Endothelial cell (in vitro differentiated cells): ENCODE measurements around the gene MMP24. TPM values are rescaled to one million over a fixed set of nuclear protein-coding genes. Genes with fewer than 3 reads are reported as not detected.
"Not testable (repeated sequence)": the region's sequence is repeated elsewhere in the genome, so short reads cannot be mapped to it uniquely, and the experiment has no call there.

Experiments
- DNase-seq: peaks from one replicate; pipeline ENCODE4 v3.0.0; 2021; ENCODE audit warnings: low spot score
- H3K27ac Mint-ChIP-seq: one replicate; pipeline ENCODE4 v1.8.0; 2021; ENCODE audit warnings: mixed read lengths, inconsistent platforms; ENCODE audit not compliant: unreplicated experiment
- H3K27me3 Mint-ChIP-seq: one replicate; pipeline ENCODE4 v1.8.0; 2021; ENCODE audit warnings: mild to moderate bottlenecking, moderate library complexity, mixed read lengths, inconsistent platforms; ENCODE audit not compliant: unreplicated experiment
- H3K36me3 Mint-ChIP-seq: one replicate; pipeline ENCODE4 v1.8.0; 2021; ENCODE audit warnings: mild to moderate bottlenecking, low read depth, mixed read lengths, inconsistent platforms; ENCODE audit not compliant: unreplicated experiment
- H3K4me1 Mint-ChIP-seq: one replicate; pipeline ENCODE4 v1.8.0; 2021; ENCODE audit warnings: mild to moderate bottlenecking, mixed read lengths, inconsistent platforms; ENCODE audit not compliant: unreplicated experiment
- H3K4me3 Mint-ChIP-seq: one replicate; pipeline ENCODE4 v1.8.0; 2021; ENCODE audit warnings: mild to moderate bottlenecking, mixed read lengths, inconsistent platforms; ENCODE audit not compliant: unreplicated experiment
- H3K9me3 Mint-ChIP-seq: one replicate; pipeline ENCODE4 v1.8.0; 2021; ENCODE audit warnings: mixed read lengths, inconsistent platforms; ENCODE audit not compliant: unreplicated experiment
- CTCF ChIP-seq: fragments of 200-600 bp; sonication (generic); IDR thresholded peaks from one replicate; pipeline ENCODE4 v1.5.0; 2021; ENCODE audit warnings: antibody characterized with exemption; ENCODE audit not compliant: unreplicated experiment
- total RNA-seq: library from RNA; stranded (reverse); fragmentation: NEBNext Ultra II Directional; extraction: Animal tissue kit (Norgen Biotek cat#: 25700); gene quantifications from one replicate; pipeline ENCODE4 v1.2.1, GENCODE V29; 2021; ENCODE audit not compliant: unreplicated experiment

The MMP24 gene
- total RNA-seq, 1 donor from 2014 or later, result 9.1 TPM

GRCh38 chr20:35253010-35253409 is 26.5 kb downstream of the MMP24 start:
- Mint-ChIP-seq H3K27me3 (no peaks in the 10 kb centered on the region), H3K36me3 (no peaks in the 10 kb centered on the region), H3K9me3 (no peaks in the 10 kb centered on the region), H3K27ac (no peak overlapping the region), H3K4me3 (no peak overlapping the region), H3K4me1 (peaks cover 23% of the 10 kb centered on the region)
- no peak for DNase-seq
- TF ChIP-seq CTCF, result no peak

GRCh38 chr20:35254448-35254999 is 28.0 kb downstream of the MMP24 start:
- Mint-ChIP-seq H3K4me1 (peaks cover 23% of the 10 kb centered on the region), H3K27me3 (no peaks in the 10 kb centered on the region), H3K27ac (no peak overlapping the region), H3K9me3 (no peaks in the 10 kb centered on the region), H3K4me3 (no peak overlapping the region), H3K36me3 (no peaks in the 10 kb centered on the region)
- DNase-seq, result no peak
- TF ChIP-seq CTCF, result no peak

- no peak for DNase-seq
- Mint-ChIP-seq H3K27ac (no peak overlapping the region), H3K4me1 (peaks cover 6% of the 10 kb centered on the region), H3K4me3 (no peak overlapping the region), H3K36me3 (no peaks in the 10 kb centered on the region), H3K27me3 (no peaks in the 10 kb centered on the region), H3K9me3 (no peaks in the 10 kb centered on the region)
- TF ChIP-seq CTCF, result no peak
Measured at GRCh38 chr20:35257175-35257909, 30.9 kb downstream of the MMP24 start.

DNA sequence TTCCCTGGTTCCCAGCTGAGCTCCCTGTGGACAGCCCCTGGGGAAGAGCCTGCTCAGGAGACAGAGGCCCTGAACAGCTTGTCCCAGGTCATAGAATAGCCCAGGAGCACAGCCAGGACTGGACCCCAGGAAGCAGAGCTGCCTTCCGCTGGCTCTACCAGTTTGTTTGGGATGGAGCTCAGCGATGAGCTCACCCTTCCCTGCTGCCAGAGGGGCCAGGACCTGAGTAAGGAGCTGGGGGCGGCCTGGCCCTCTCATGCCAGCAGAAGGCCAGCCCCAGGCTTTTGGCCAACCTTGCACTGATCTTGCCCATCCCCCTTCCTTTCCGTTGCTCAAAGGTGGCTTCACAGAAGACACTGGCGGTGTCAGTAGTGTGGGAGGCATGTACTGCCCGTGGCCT is 33.9 kb downstream of the MMP24 start:
- TF ChIP-seq CTCF, result no peak

GRCh38 chr20:35262321-35262720 is 35.8 kb downstream of the MMP24 start:
- H3K36me3 Mint-ChIP-seq, H3K27ac Mint-ChIP-seq, H3K27me3 Mint-ChIP-seq, DNase-seq, H3K9me3 Mint-ChIP-seq, H3K4me3 Mint-ChIP-seq: not testable (repeated sequence)
- peaks cover 11% of the 10 kb centered on the region for H3K4me1 Mint-ChIP-seq

More for the DNA sequence above, 33.9 kb downstream of the MMP24 start:
- H3K27me3 Mint-ChIP-seq, result peaks cover 2% of the 10 kb centered on the region
- DNase-seq, result no peak
- peaks cover 3% of the 10 kb centered on the region for H3K9me3 Mint-ChIP-seq
- H3K4me1 Mint-ChIP-seq, result peaks cover 15% of the 10 kb centered on the region
- no peaks in the 10 kb centered on the region for H3K36me3 Mint-ChIP-seq
- no peak overlapping the region for H3K27ac Mint-ChIP-seq
- H3K4me3 Mint-ChIP-seq, result no peak overlapping the region

- not testable (repeated sequence) for H3K9me3 Mint-ChIP-seq, DNase-seq, H3K27me3 Mint-ChIP-seq, H3K36me3 Mint-ChIP-seq
- Mint-ChIP-seq H3K4me3 (peak overlapping the region; percentile 22), H3K27ac (peak overlapping the region; percentile 54), H3K4me1 (peaks cover 11% of the 10 kb centered on the region)
Measured at GRCh38 chr20:35262731-35263531, 36.4 kb downstream of the MMP24 start.
